Measurements from ENCODE around the gene RTKN.
"Not testable (repeated sequence)": the region's sequence is repeated elsewhere in the genome, so short reads cannot be mapped to it uniquely, and the experiment has no call there.

The RTKN gene, protein sequence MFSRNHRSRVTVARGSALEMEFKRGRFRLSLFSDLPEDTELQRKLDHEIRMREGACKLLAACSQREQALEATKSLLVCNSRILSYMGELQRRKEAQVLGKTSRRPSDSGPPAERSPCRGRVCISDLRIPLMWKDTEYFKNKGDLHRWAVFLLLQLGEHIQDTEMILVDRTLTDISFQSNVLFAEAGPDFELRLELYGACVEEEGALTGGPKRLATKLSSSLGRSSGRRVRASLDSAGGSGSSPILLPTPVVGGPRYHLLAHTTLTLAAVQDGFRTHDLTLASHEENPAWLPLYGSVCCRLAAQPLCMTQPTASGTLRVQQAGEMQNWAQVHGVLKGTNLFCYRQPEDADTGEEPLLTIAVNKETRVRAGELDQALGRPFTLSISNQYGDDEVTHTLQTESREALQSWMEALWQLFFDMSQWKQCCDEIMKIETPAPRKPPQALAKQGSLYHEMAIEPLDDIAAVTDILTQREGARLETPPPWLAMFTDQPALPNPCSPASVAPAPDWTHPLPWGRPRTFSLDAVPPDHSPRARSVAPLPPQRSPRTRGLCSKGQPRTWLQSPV

GRCh38 chr2:74441690-74442482 lies at the start of gene RTKN:
Gene RTKN (minus strand): TSS chr2:74441937. CDS start chr2:74441816, 121 bp downstream.
- Histone ChIP-seq H3K9ac (ENCODE audit: low read depth in 1 of 2, low read length in 2 of 2) (peak within 1 kb of the TSS; percentile 91), H3K4me3 (ENCODE audit: low read length in 2 of 2) (peak within 1 kb of the TSS; percentile 76), H3K9me3 (ENCODE audit: control insufficient read depth in 2 of 2, low read length in 2 of 2) (no peaks in the 10 kb centered on the region), H3K4me1 (ENCODE audit: control insufficient read depth in 2 of 2, insufficient read depth in 2 of 2, low read length in 2 of 2) (peaks cover 14 to 26% of the 10 kb centered on the region in 2 donors), H3K27ac (ENCODE audit: low read depth in 2 of 2, low read length in 2 of 2) (peak within 1 kb of the TSS; percentile 95 to 98), H3K27me3 (ENCODE audit: control insufficient read depth in 2 of 2, insufficient read depth in 2 of 2, low read length in 2 of 2) (peaks cover 0 to 3% of the 10 kb centered on the region in 2 donors), H3K36me3 (ENCODE audit: control insufficient read depth in 2 of 2, insufficient read depth in 2 of 2, low read length in 2 of 2) (no peaks in the 10 kb centered on the region)

DNA sequence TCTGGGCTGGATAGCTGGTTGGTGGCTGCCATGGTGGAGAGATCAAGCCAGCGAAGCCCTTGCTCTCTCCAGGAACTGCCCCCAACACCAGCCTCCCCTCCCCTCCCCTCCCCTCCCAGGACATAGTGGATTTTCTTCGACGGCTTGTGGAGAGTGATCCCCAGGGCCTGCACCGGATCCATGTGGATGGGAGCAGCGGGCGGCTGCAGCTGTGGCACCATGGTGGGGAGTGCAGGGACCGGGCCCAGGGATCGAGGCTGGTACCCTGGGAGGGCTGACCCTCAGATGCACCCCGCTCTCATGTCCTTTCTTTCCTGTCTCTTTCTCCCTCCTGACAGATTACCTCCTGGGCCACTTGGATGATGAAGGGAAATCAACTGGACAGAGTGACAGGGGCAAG lies 48.2 kb upstream of the RTKN start:
- no peaks in the 10 kb centered on the region for H3K9me3 ChIP-seq (ENCODE audit: control insufficient read depth in 2 of 2, low read length in 2 of 2)
- no peak overlapping the region for H3K27ac ChIP-seq (ENCODE audit: low read depth in 2 of 2, low read length in 2 of 2)
- no peak overlapping the region for H3K4me3 ChIP-seq (ENCODE audit: low read length in 2 of 2)
- H3K4me1 ChIP-seq (ENCODE audit: control insufficient read depth in 2 of 2, insufficient read depth in 2 of 2, low read length in 2 of 2): no peaks in the 10 kb centered on the region
- H3K9ac ChIP-seq (ENCODE audit: low read depth in 1 of 2, low read length in 2 of 2): no peak overlapping the region
- no peaks in the 10 kb centered on the region for H3K27me3 ChIP-seq (ENCODE audit: control insufficient read depth in 2 of 2, insufficient read depth in 2 of 2, low read length in 2 of 2)
- peaks cover 46 to 50% of the 10 kb centered on the region in 2 donors for H3K36me3 ChIP-seq (ENCODE audit: control insufficient read depth in 2 of 2, insufficient read depth in 2 of 2, low read length in 2 of 2)

DNA sequence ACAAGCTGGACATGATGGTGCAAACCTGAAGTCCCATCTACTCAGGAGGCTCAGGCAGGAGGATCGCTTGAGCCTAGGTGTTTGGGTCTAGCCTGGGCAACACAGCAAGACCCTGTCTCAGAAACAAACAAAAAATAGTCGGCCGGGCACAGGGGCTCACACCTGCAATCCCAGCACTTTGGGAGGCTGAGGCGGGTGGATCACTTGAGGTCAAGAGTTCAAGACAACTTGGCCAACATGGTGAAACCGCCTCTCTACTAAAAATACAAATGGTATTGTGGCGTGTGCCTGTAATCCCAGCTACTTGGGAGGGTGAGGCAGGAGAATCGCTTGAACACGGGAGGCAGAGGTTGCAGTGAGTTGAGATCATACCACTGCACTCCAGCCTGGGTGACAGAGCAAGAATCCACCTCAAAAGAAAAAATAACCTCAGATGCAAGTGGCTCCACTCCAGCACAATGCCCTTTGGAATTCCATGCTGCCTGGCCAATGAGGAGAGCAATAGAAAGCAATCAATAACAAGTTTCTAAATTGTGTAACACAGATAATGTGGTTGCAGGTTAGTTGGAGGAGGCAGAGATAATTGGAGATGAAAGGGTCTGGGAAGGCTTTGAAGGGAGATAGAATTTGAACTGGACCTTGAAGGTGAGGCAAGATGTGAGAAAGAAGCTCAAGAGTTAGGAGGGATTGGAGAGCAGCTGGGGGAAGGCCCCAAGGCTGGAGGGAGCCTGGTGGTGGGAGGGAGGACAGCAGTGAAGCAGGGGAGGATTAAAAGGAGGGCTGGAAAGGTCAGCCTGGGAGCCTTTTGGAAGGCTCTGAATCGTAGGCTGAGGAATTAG lies 47.1 kb upstream of the RTKN start:
- no peaks in the 10 kb centered on the region for H3K4me1 ChIP-seq (ENCODE audit: control insufficient read depth in 2 of 2, insufficient read depth in 2 of 2, low read length in 2 of 2)
- no peak overlapping the region for H3K27ac ChIP-seq (ENCODE audit: low read depth in 2 of 2, low read length in 2 of 2)
- no peaks in the 10 kb centered on the region for H3K9me3 ChIP-seq (ENCODE audit: control insufficient read depth in 2 of 2, low read length in 2 of 2)
- no peaks in the 10 kb centered on the region for H3K27me3 ChIP-seq (ENCODE audit: control insufficient read depth in 2 of 2, insufficient read depth in 2 of 2, low read length in 2 of 2)
- no peak overlapping the region for H3K4me3 ChIP-seq (ENCODE audit: low read length in 2 of 2)
- H3K9ac ChIP-seq (ENCODE audit: low read depth in 1 of 2, low read length in 2 of 2): no peak overlapping the region
- peaks cover 46 to 50% of the 10 kb centered on the region in 2 donors for H3K36me3 ChIP-seq (ENCODE audit: control insufficient read depth in 2 of 2, insufficient read depth in 2 of 2, low read length in 2 of 2)

- Histone ChIP-seq H3K4me1 (ENCODE audit: control insufficient read depth in 2 of 2, insufficient read depth in 2 of 2, low read length in 2 of 2) (peaks cover 16% of the 10 kb centered on the region in 2 donors), H3K4me3 (ENCODE audit: low read length in 2 of 2) (no peak overlapping the region), H3K9ac (ENCODE audit: low read depth in 1 of 2, low read length in 2 of 2) (no peak overlapping the region), H3K27ac (ENCODE audit: low read depth in 2 of 2, low read length in 2 of 2) (no peak overlapping the region), H3K36me3 (ENCODE audit: control insufficient read depth in 2 of 2, insufficient read depth in 2 of 2, low read length in 2 of 2) (peaks cover 20 to 24% of the 10 kb centered on the region in 2 donors), H3K9me3 (ENCODE audit: control insufficient read depth in 2 of 2, low read length in 2 of 2) (no peaks in the 10 kb centered on the region), H3K27me3 (ENCODE audit: control insufficient read depth in 2 of 2, insufficient read depth in 2 of 2, low read length in 2 of 2) (no peaks in the 10 kb centered on the region)
These were observed 44.4 kb upstream of the RTKN start for GRCh38 chr2:74486141-74486540.

GRCh38 chr2:74483675-74484164 lies 42.0 kb upstream of the RTKN start:
- H3K36me3 ChIP-seq (ENCODE audit: control insufficient read depth in 2 of 2, insufficient read depth in 2 of 2, low read length in 2 of 2): peaks cover 7 to 16% of the 10 kb centered on the region in 2 donors
- H3K27ac ChIP-seq (ENCODE audit: low read depth in 2 of 2, low read length in 2 of 2): not testable (repeated sequence)

GRCh38 chr2:74482801-74483674 lies 41.3 kb upstream of the RTKN start, which contains the start of the genes CCDC142 and TTC31:
Gene CCDC142 (minus strand): TSS chr2:74482998. CDS start chr2:74482837, 161 bp downstream.
Gene TTC31 (plus strand): TSS chr2:74483081. CDS start chr2:74483096, 15 bp downstream.
- H3K9me3 ChIP-seq (ENCODE audit: control insufficient read depth in 2 of 2, low read length in 2 of 2): no peaks in the 10 kb centered on the region
- H3K27ac ChIP-seq (ENCODE audit: low read depth in 2 of 2, low read length in 2 of 2): peak within 1 kb of the TSS; percentile 93
- peak within 1 kb of the TSS; percentile 100 for H3K4me3 ChIP-seq (ENCODE audit: low read length in 2 of 2)
- H3K4me1 ChIP-seq (ENCODE audit: control insufficient read depth in 2 of 2, insufficient read depth in 2 of 2, low read length in 2 of 2): peaks cover 24 to 25% of the 10 kb centered on the region in 2 donors
- peak within 1 kb of the TSS; percentile 83 to 89 for H3K9ac ChIP-seq (ENCODE audit: low read depth in 1 of 2, low read length in 2 of 2)
- H3K36me3 ChIP-seq (ENCODE audit: control insufficient read depth in 2 of 2, insufficient read depth in 2 of 2, low read length in 2 of 2): peaks cover 7 to 13% of the 10 kb centered on the region in 2 donors
- H3K27me3 ChIP-seq (ENCODE audit: control insufficient read depth in 2 of 2, insufficient read depth in 2 of 2, low read length in 2 of 2): no peaks in the 10 kb centered on the region

More at GRCh38 chr2:74483675-74484164, 42.0 kb upstream of the RTKN start:
- H3K27me3 ChIP-seq (ENCODE audit: control insufficient read depth in 2 of 2, insufficient read depth in 2 of 2, low read length in 2 of 2); H3K9me3 ChIP-seq (ENCODE audit: control insufficient read depth in 2 of 2, low read length in 2 of 2): not testable (repeated sequence)
- H3K4me3 ChIP-seq (ENCODE audit: low read length in 2 of 2): peak overlapping the region; percentile 100
- peak overlapping the region; percentile 83 to 89 for H3K9ac ChIP-seq (ENCODE audit: low read depth in 1 of 2, low read length in 2 of 2)
- peaks cover 24 to 25% of the 10 kb centered on the region in 2 donors for H3K4me1 ChIP-seq (ENCODE audit: control insufficient read depth in 2 of 2, insufficient read depth in 2 of 2, low read length in 2 of 2)

DNA sequence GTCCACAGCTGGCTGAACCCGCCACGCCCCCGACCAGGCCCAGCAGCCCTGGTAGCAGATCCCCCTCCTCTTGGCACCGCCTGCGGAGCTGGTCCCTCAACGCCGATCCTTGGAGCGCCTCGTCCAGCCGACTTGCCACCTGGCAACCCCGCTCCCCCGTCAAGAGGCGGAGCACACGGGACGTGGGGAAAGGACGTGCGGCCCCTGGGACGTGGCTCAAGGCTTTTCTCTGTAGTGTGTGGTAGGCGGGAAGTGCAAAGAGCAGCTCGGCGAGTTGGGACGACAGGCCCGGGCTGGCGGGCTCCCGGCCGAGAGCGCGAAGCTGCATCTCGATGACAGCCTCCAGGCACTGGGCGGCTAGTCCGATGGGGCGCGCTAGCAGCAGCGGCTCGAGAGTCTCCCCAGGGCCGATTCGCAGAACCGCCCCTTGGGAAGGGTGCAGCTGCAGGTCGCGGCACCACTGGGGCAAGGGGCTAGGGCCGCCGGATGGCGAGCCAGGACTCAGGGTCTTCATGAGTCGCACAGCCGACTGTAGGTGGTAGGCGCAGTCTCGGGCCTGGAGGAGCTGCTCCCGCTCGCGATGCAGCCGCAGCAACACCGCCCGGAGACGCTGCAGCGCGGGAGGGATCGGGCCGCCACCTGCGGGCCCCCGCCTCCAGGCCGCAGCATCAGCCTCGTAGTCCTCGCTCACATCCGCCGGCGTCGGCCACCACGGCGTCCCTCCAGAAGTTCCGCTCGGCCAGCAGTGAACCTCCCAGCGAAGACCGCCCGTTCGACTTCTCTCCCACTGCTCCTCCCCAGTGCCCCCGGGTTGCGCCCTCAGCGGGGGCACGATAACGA lies 40.4 kb upstream of the RTKN start:
- peaks cover 7 to 16% of the 10 kb centered on the region in 2 donors for H3K36me3 ChIP-seq (ENCODE audit: control insufficient read depth in 2 of 2, insufficient read depth in 2 of 2, low read length in 2 of 2)

GRCh38 chr2:74481431-74481830 lies 39.7 kb upstream of the RTKN start:
- Histone ChIP-seq H3K27me3 (ENCODE audit: control insufficient read depth in 2 of 2, insufficient read depth in 2 of 2, low read length in 2 of 2) (no peaks in the 10 kb centered on the region), H3K9ac (ENCODE audit: low read depth in 1 of 2, low read length in 2 of 2) (peak overlapping the region; percentile 79 to 89), H3K9me3 (ENCODE audit: control insufficient read depth in 2 of 2, low read length in 2 of 2) (no peaks in the 10 kb centered on the region), H3K36me3 (ENCODE audit: control insufficient read depth in 2 of 2, insufficient read depth in 2 of 2, low read length in 2 of 2) (peaks cover 7 to 19% of the 10 kb centered on the region in 2 donors), H3K27ac (ENCODE audit: low read depth in 2 of 2, low read length in 2 of 2) (peak overlapping the region in 1 of 2 donors; percentile 93), H3K4me3 (ENCODE audit: low read length in 2 of 2) (peak overlapping the region; percentile 100), H3K4me1 (ENCODE audit: control insufficient read depth in 2 of 2, insufficient read depth in 2 of 2, low read length in 2 of 2) (peaks cover 24 to 25% of the 10 kb centered on the region in 2 donors)

More for the DNA sequence above, 40.4 kb upstream of the RTKN start:
- peak overlapping the region; percentile 93 for H3K27ac ChIP-seq (ENCODE audit: low read depth in 2 of 2, low read length in 2 of 2)
- no peaks in the 10 kb centered on the region for H3K27me3 ChIP-seq (ENCODE audit: control insufficient read depth in 2 of 2, insufficient read depth in 2 of 2, low read length in 2 of 2)
- H3K4me3 ChIP-seq (ENCODE audit: low read length in 2 of 2): peak overlapping the region; percentile 100
- H3K9ac ChIP-seq (ENCODE audit: low read depth in 1 of 2, low read length in 2 of 2): peak overlapping the region; percentile 79 to 89
- peaks cover 24 to 25% of the 10 kb centered on the region in 2 donors for H3K4me1 ChIP-seq (ENCODE audit: control insufficient read depth in 2 of 2, insufficient read depth in 2 of 2, low read length in 2 of 2)
- H3K9me3 ChIP-seq (ENCODE audit: control insufficient read depth in 2 of 2, low read length in 2 of 2): no peaks in the 10 kb centered on the region

Measured in mucosa of rectum (tissue), 2 donors.